Caco-2 (cell line): ENCODE data around the gene AGPAT3. TPM values are rescaled to one million over a fixed set of nuclear protein-coding genes. Genes with fewer than 3 reads are reported as not detected.

Experiments used
- BruUV-seq: library from RNA; stranded (reverse); fragments of 400-500 nt; replicated peaks from 2 replicates; lab custom pipeline; 2021; lab: Mats Ljungman, UMichigan
- CTCF ChIA-PET: fragments of 300-600 bp; sonication (Branson Sonifier 250); formaldehyde crosslinking; loops from one replicate; lab custom pipeline; 2022; ENCODE audit warnings: antibody characterized with exemption; lab: Charles Lee
- POLR2A ChIA-PET: fragments of 300-600 bp; sonication (Branson Sonifier 250); formaldehyde crosslinking; loops from one replicate; lab custom pipeline; 2022; ENCODE audit warnings: antibody characterized with exemption; lab: Charles Lee
- DNase-seq, 2 experiments: peaks; one replicate each; pipeline versions ENCODE4 v3.0.0 to v3.0.0-alpha.2; 2020 to 2022
- H3K27me3 ChIP-seq: replicated peaks from 2 replicates; pipeline ENCODE4 v1.6.0; 2011; ENCODE audit warnings: low read length; ENCODE audit not compliant: control insufficient read depth, insufficient read depth
- H3K36me3 ChIP-seq: 2 replicates; pipeline ENCODE4 v1.5.1; 2011; ENCODE audit warnings: low read length; ENCODE audit not compliant: control insufficient read depth, insufficient read depth
- H3K4me1 ChIP-seq: fragments of 250-450 bp; sonication (Bioruptor Pico); 2 replicates; pipeline ENCODE4 v1.5.1; 2020; ENCODE audit warnings: mild to moderate bottlenecking
- H3K4me3 ChIP-seq: 2 replicates; pipeline ENCODE4 v1.5.1; 2011; ENCODE audit warnings: low read depth, mild to moderate bottlenecking, control low read depth, low read length
- H3K9me3 ChIP-seq: fragments of 250-450 bp; sonication (Bioruptor Pico); 2 replicates; pipeline ENCODE4 v1.5.1; 2020; ENCODE audit warnings: mild to moderate bottlenecking, moderate library complexity
- H3K27ac Mint-ChIP-seq: one replicate; pipeline ENCODE4 v1.8.0; 2022; ENCODE audit warnings: mixed read lengths; ENCODE audit not compliant: unreplicated experiment
- H3K27me3 Mint-ChIP-seq: one replicate; pipeline ENCODE4 v1.8.0; 2022; ENCODE audit warnings: mixed read lengths; ENCODE audit not compliant: insufficient read depth, unreplicated experiment
- H3K36me3 Mint-ChIP-seq: one replicate; pipeline ENCODE4 v1.8.0; 2022; ENCODE audit warnings: mild to moderate bottlenecking, mixed read lengths; ENCODE audit not compliant: insufficient read depth, unreplicated experiment
- H3K4me1 Mint-ChIP-seq: one replicate; pipeline ENCODE4 v1.8.0; 2022; ENCODE audit warnings: low read depth, mixed read lengths; ENCODE audit not compliant: unreplicated experiment
- H3K4me3 Mint-ChIP-seq: one replicate; pipeline ENCODE4 v1.8.0; 2022; ENCODE audit warnings: mild to moderate bottlenecking, moderate library complexity, mixed read lengths; ENCODE audit not compliant: unreplicated experiment
- H3K9me3 Mint-ChIP-seq: one replicate; pipeline ENCODE4 v1.8.0; 2022; ENCODE audit warnings: mixed read lengths; ENCODE audit not compliant: unreplicated experiment
- CTCF ChIP-seq, 2 experiments: fragments of 200-600 bp in 1 of 2; IDR thresholded peaks; 1 replicate in 1 of 2; 2 replicates in 1 of 2; pipeline versions ENCODE4 v1.5.1 to v1.8.0; 2011 to 2022; ENCODE audit warnings: antibody characterized with exemption in 1 of 2, control low read depth in 1 of 2, inconsistent platforms in 1 of 2, low read depth in 1 of 2, low read length in 1 of 2, mild to moderate bottlenecking in 1 of 2, moderate library complexity in 1 of 2; ENCODE audit not compliant: insufficient read depth in 1 of 2, severe bottlenecking in 1 of 2, unreplicated experiment in 1 of 2
- intact Hi-C: fragments of 100-400 bp; cut with micrococcal nuclease; formaldehyde crosslinking; loops from one replicate; pipeline ENCODE4 v1.10.0; 2022; ENCODE audit not compliant: unreplicated experiment
- total RNA-seq: library from RNA; stranded (reverse); gene quantifications from 2 replicates; pipeline ENCODE4 v1.2.3, GENCODE V29; 2022

Gene AGPAT3
- total RNA-seq, 1 experiment from 2014 or later: 61.8 TPM

GRCh38 chr21:43851593-43851992 is 13.4 kb upstream of the AGPAT3 start:
- no peaks in the 10 kb centered on the region for H3K9me3 ChIP-seq
- Mint-ChIP-seq H3K4me1 (peaks cover 9% of the 10 kb centered on the region), H3K27ac (no peak overlapping the region), H3K9me3 (no peaks in the 10 kb centered on the region), H3K27me3 (no peaks in the 10 kb centered on the region), H3K36me3 (no peaks in the 10 kb centered on the region), H3K4me3 (no peak overlapping the region)
- H3K36me3 ChIP-seq: no peaks in the 10 kb centered on the region
- no peaks in the 10 kb centered on the region for H3K27me3 ChIP-seq
- POLR2A ChIA-PET: no interaction called here
- no peak overlapping the region for H3K4me3 ChIP-seq
- CTCF ChIA-PET: no interaction called here
- DNase-seq: no peak
- no peak for TF ChIP-seq CTCF (IDR thresholded peaks at IDR 0.05; ENCODE audit: insufficient read depth in 1 of 2, low read depth in 1 of 2, low read length in 1 of 2, severe bottlenecking in 1 of 2, unreplicated experiment in 1 of 2)
- intact Hi-C loops: no loop called here
- no peaks in the 10 kb centered on the region; the same call in 1 of the 2 replicates for H3K4me1 ChIP-seq
- no TSS peak for BruUV-seq

- Mint-ChIP-seq H3K27me3 (no peaks in the 10 kb centered on the region), H3K27ac (no peak overlapping the region), H3K4me1 (peaks cover 9% of the 10 kb centered on the region), H3K9me3 (no peaks in the 10 kb centered on the region), H3K4me3 (no peak overlapping the region), H3K36me3 (no peaks in the 10 kb centered on the region)
- intact Hi-C loops: no loop called here
- CTCF ChIA-PET: no interaction called here
- no peaks in the 10 kb centered on the region; the same call in 1 of the 2 replicates for H3K4me1 ChIP-seq
- BruUV-seq: no TSS peak
- DNase-seq: no peak
- no peak overlapping the region for H3K4me3 ChIP-seq
- no peaks in the 10 kb centered on the region for H3K36me3 ChIP-seq
- H3K27me3 ChIP-seq: no peaks in the 10 kb centered on the region
- no peak for TF ChIP-seq CTCF (IDR thresholded peaks at IDR 0.05; ENCODE audit: insufficient read depth in 1 of 2, low read depth in 1 of 2, low read length in 1 of 2, severe bottlenecking in 1 of 2, unreplicated experiment in 1 of 2)
- H3K9me3 ChIP-seq: no peaks in the 10 kb centered on the region
- POLR2A ChIA-PET: no interaction called here
Measured at GRCh38 chr21:43853851-43854772, 10.9 kb upstream of the AGPAT3 start.

- no peak for DNase-seq
- Histone ChIP-seq H3K9me3 (no peaks in the 10 kb centered on the region), H3K27me3 (no peaks in the 10 kb centered on the region), H3K36me3 (no peaks in the 10 kb centered on the region), H3K4me3 (no peak overlapping the region), H3K4me1 (no peaks in the 10 kb centered on the region)
- intact Hi-C loops: no loop called here
- Mint-ChIP-seq H3K9me3 (no peaks in the 10 kb centered on the region), H3K36me3 (no peaks in the 10 kb centered on the region), H3K27me3 (no peaks in the 10 kb centered on the region), H3K4me3 (no peak overlapping the region), H3K4me1 (no peaks in the 10 kb centered on the region), H3K27ac (no peak overlapping the region)
- TF ChIP-seq CTCF (IDR thresholded peaks at IDR 0.05; ENCODE audit: insufficient read depth in 1 of 2, low read depth in 1 of 2, low read length in 1 of 2, severe bottlenecking in 1 of 2, unreplicated experiment in 1 of 2): no peak
- POLR2A ChIA-PET: no interaction called here
- no TSS peak for BruUV-seq
- CTCF ChIA-PET: no interaction called here
Measured at GRCh38 chr21:43854773-43855633, 10.0 kb upstream of the AGPAT3 start.
